ENCODE measurements around the gene RTN4.

RTN4 gene

DNA sequence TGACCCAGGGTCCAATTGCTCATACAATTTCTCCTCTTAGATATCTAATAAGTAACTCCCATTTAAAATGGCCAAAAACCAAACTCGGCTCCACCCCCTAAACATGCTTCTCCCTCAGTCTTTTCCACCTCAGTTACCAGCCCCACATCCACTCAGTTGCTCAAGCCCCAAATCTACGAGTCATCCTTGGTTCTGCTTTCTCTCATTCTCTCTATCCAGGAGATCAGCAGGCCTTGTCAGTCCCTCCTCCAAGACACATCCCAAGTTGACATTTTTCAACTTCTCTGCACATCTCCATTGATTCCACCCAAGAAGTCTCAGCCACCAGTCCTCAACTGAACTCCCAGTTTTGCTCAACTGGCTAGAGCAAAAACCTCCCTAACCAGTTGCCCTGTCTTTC, 40.5 kb upstream of the RTN4 start:
- no peaks in the 10 kb centered on the region for H3K79me2 ChIP-seq (ENCODE audit: control insufficient read depth, low read length)
- H3K4me2 ChIP-seq (ENCODE audit: low read length): no peak overlapping the region

DNA sequence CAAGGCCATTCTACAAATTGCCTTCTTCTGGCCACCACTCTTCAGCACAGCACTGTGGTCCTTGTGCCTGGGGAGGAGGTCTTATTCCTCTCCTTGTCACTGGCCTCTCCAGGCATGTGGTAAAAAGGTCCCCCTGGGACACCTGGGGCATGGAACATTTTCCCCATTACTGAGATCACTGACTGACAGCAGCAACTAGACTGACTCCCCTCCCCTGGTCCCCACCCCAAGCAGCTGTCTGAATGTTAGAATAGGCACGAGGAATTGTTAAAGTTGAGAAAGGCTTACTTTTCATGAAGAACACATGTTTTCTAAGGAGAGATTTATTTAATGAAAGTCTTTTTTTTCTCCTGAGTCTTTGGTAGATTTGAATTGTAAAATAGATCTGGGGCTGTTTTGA, 39.5 kb upstream of the RTN4 start:
- H3K36me3 ChIP-seq (ENCODE audit: control insufficient read depth, low read length): no peaks in the 10 kb centered on the region
- H3K4me1 ChIP-seq (ENCODE audit: control insufficient read depth, low read length): no peaks in the 10 kb centered on the region
- no peaks in the 10 kb centered on the region for H3K9me2 ChIP-seq (replicated peaks; ENCODE audit: control insufficient read depth, low read length)
- H3K4me3 ChIP-seq (ENCODE audit: low read length): no peak overlapping the region
- H3K4me2 ChIP-seq (ENCODE audit: low read length): no peak overlapping the region
- TF ChIP-seq CTCF (IDR thresholded peaks at IDR 0.05; ENCODE audit: low read depth, low read length, poor library complexity, severe bottlenecking): no peak
- no peak for TF ChIP-seq EZH2phosphoT487 (IDR thresholded peaks at IDR 0.05; ENCODE audit: borderline replicate concordance, low read length)
- no peaks in the 10 kb centered on the region for H4K20me1 ChIP-seq (ENCODE audit: control insufficient read depth, insufficient read depth, low read depth, low read length)
- no peaks in the 10 kb centered on the region for H3K79me2 ChIP-seq (ENCODE audit: control insufficient read depth, low read length)
- no peak overlapping the region for H3K27ac ChIP-seq (ENCODE audit: low read depth, low read length)
- no peaks in the 10 kb centered on the region for H3K9me3 ChIP-seq (ENCODE audit: control insufficient read depth, insufficient read depth, low read length)
- H3K27me3 ChIP-seq (ENCODE audit: control insufficient read depth, low read length): no peaks in the 10 kb centered on the region
- no peaks in the 10 kb centered on the region for H3F3A ChIP-seq (ENCODE audit: control insufficient read depth, insufficient read depth)

More for the DNA sequence above, 40.5 kb upstream of the RTN4 start:
- Histone ChIP-seq H3K4me1 (ENCODE audit: control insufficient read depth, low read length) (no peaks in the 10 kb centered on the region), H3K36me3 (ENCODE audit: control insufficient read depth, low read length) (no peaks in the 10 kb centered on the region), H3K27ac (ENCODE audit: low read depth, low read length) (no peak overlapping the region), H3K27me3 (ENCODE audit: control insufficient read depth, low read length) (no peaks in the 10 kb centered on the region), H3F3A (ENCODE audit: control insufficient read depth, insufficient read depth) (no peaks in the 10 kb centered on the region), H4K20me1 (ENCODE audit: control insufficient read depth, insufficient read depth, low read depth, low read length) (no peaks in the 10 kb centered on the region), H3K4me3 (ENCODE audit: low read length) (no peak overlapping the region), H3K9me2 (replicated peaks; ENCODE audit: control insufficient read depth, low read length) (no peaks in the 10 kb centered on the region), H3K9me3 (ENCODE audit: control insufficient read depth, insufficient read depth, low read length) (no peaks in the 10 kb centered on the region)
- no peak for TF ChIP-seq CTCF (IDR thresholded peaks at IDR 0.05; ENCODE audit: low read depth, low read length, poor library complexity, severe bottlenecking)
- no peak for TF ChIP-seq EZH2phosphoT487 (IDR thresholded peaks at IDR 0.05; ENCODE audit: borderline replicate concordance, low read length)

GRCh38 chr2:55088400-55088799, 38.1 kb upstream of the RTN4 start:
- TF ChIP-seq EZH2phosphoT487 (IDR thresholded peaks at IDR 0.05; ENCODE audit: borderline replicate concordance, low read length) (no peak), CTCF (IDR thresholded peaks at IDR 0.05; ENCODE audit: low read depth, low read length, poor library complexity, severe bottlenecking) (no peak)

GRCh38 chr2:55087936-55088335, 37.7 kb upstream of the RTN4 start:
- H3K27me3 ChIP-seq (ENCODE audit: control insufficient read depth, low read length): no peaks in the 10 kb centered on the region
- H3K27ac ChIP-seq (ENCODE audit: low read depth, low read length): no peak overlapping the region
- no peak overlapping the region for H3K4me3 ChIP-seq (ENCODE audit: low read length)
- no peaks in the 10 kb centered on the region for H3K9me3 ChIP-seq (ENCODE audit: control insufficient read depth, insufficient read depth, low read length)
- H3K36me3 ChIP-seq (ENCODE audit: control insufficient read depth, low read length): no peaks in the 10 kb centered on the region
- TF ChIP-seq EZH2phosphoT487 (IDR thresholded peaks at IDR 0.05; ENCODE audit: borderline replicate concordance, low read length): no peak
- no peak for TF ChIP-seq CTCF (IDR thresholded peaks at IDR 0.05; ENCODE audit: low read depth, low read length, poor library complexity, severe bottlenecking)
- no peak overlapping the region for H3K4me2 ChIP-seq (ENCODE audit: low read length)
- H3K79me2 ChIP-seq (ENCODE audit: control insufficient read depth, low read length): no peaks in the 10 kb centered on the region
- H3K9me2 ChIP-seq (replicated peaks; ENCODE audit: control insufficient read depth, low read length): no peaks in the 10 kb centered on the region
- no peaks in the 10 kb centered on the region for H3F3A ChIP-seq (ENCODE audit: control insufficient read depth, insufficient read depth)
- H4K20me1 ChIP-seq (ENCODE audit: control insufficient read depth, insufficient read depth, low read depth, low read length): no peaks in the 10 kb centered on the region
- H3K4me1 ChIP-seq (ENCODE audit: control insufficient read depth, low read length): no peaks in the 10 kb centered on the region

More at GRCh38 chr2:55088400-55088799, 38.1 kb upstream of the RTN4 start:
- H3F3A ChIP-seq (ENCODE audit: control insufficient read depth, insufficient read depth): no peaks in the 10 kb centered on the region
- no peaks in the 10 kb centered on the region for H3K9me2 ChIP-seq (replicated peaks; ENCODE audit: control insufficient read depth, low read length)
- no peaks in the 10 kb centered on the region for H3K36me3 ChIP-seq (ENCODE audit: control insufficient read depth, low read length)
- H3K27ac ChIP-seq (ENCODE audit: low read depth, low read length): no peak overlapping the region
- no peak overlapping the region for H3K4me3 ChIP-seq (ENCODE audit: low read length)
- no peaks in the 10 kb centered on the region for H3K27me3 ChIP-seq (ENCODE audit: control insufficient read depth, low read length)
- no peak overlapping the region for H3K4me2 ChIP-seq (ENCODE audit: low read length)
- no peaks in the 10 kb centered on the region for H3K79me2 ChIP-seq (ENCODE audit: control insufficient read depth, low read length)
- H4K20me1 ChIP-seq (ENCODE audit: control insufficient read depth, insufficient read depth, low read depth, low read length): no peaks in the 10 kb centered on the region
- no peaks in the 10 kb centered on the region for H3K9me3 ChIP-seq (ENCODE audit: control insufficient read depth, insufficient read depth, low read length)
- no peaks in the 10 kb centered on the region for H3K4me1 ChIP-seq (ENCODE audit: control insufficient read depth, low read length)

Data from DOHH2 (cell line).